Transverse colon (tissue), 4 donors: Measurements from ENCODE around the gene WBP1. TPM values are rescaled to one million over a fixed set of nuclear protein-coding genes. Genes with fewer than 3 reads are reported as not detected.
A peak's percentile ranks its signal among the peaks of the same experiment; 100 is the strongest.

Source experiments
- DNase-seq: peaks from one replicate; pipeline ENCODE4 v3.0.0-alpha.2; 2019
- H3K27ac ChIP-seq, 4 donors: fragments of 200-600 bp; sonication (generic); 2 replicates each; pipeline ENCODE4 v1.5.1; 2016 to 2018; ENCODE audit warnings: inconsistent platforms in 4 of 4
- H3K27me3 ChIP-seq: fragments of 200-600 bp; sonication (generic); 2 replicates; pipeline ENCODE4 v1.5.1; 2017; ENCODE audit warnings: inconsistent platforms
- H3K36me3 ChIP-seq, 4 donors: fragments of 200-600 bp; sonication (generic); 2 replicates each; pipeline ENCODE4 v1.5.1; 2017 to 2019; ENCODE audit warnings: inconsistent platforms in 4 of 4
- H3K4me1 ChIP-seq, 4 donors: fragments of 200-600 bp; sonication (generic); 2 replicates each; pipeline ENCODE4 v1.5.1; 2017 to 2020; ENCODE audit warnings: inconsistent platforms in 4 of 4
- H3K4me3 ChIP-seq, 4 donors: fragments of 200-600 bp; sonication (generic); 1 replicate in 1 of 4; 2 replicates in 3 of 4; pipeline versions ENCODE4 v1.5.1 to v1.6.1; 2017 to 2019; ENCODE audit warnings: inconsistent platforms in 4 of 4
- H3K9me3 ChIP-seq, 2 donors: fragments of 200-600 bp; sonication (generic); 2 replicates each; pipeline ENCODE4 v1.5.1; 2017 to 2019; ENCODE audit warnings: inconsistent platforms in 2 of 2
- CTCF ChIP-seq, 5 experiments: fragments of 200-600 bp in 3 of 5; fragments of 450-650 bp in 2 of 5; sonication (generic) in 3 of 5; IDR thresholded peaks; 1 replicate in 2 of 5; 2 replicates in 3 of 5; pipeline ENCODE4 v1.5.1; 2016 to 2017; ENCODE audit warnings: antibody characterized with exemption in 5 of 5, inconsistent platforms in 3 of 5, mild to moderate bottlenecking in 2 of 5, moderate library complexity in 1 of 5
- EP300 ChIP-seq: sonication (generic); formaldehyde crosslinking; IDR thresholded peaks from one replicate; pipeline ENCODE4 v1.6.1; 2017; ENCODE audit warnings: antibody characterized with exemption, low read depth
- POLR2A ChIP-seq: fragments of 450-650 bp; IDR thresholded peaks from one replicate; pipeline ENCODE4 v1.6.1; 2016; ENCODE audit warnings: antibody characterized with exemption, mild to moderate bottlenecking, moderate library complexity
- POLR2AphosphoS5 ChIP-seq, 3 donors: sonication (generic); formaldehyde crosslinking; IDR thresholded peaks; one replicate each; pipeline ENCODE4 v1.6.1; 2016; ENCODE audit warnings: antibody characterized with exemption in 3 of 3
- WGBS, 2 donors: methylation state at CpG; one replicate each; pipeline ENCODE4 v1.1.5; 2018; ENCODE audit warnings: low coverage in 1 of 2; 5-methylcytosine and 5-hydroxymethylcytosine counted together
- in situ Hi-C, 4 donors: fragments of 200-750 bp; cut with MboI; loops; one replicate each; pipeline versions ENCODE4 v1.15.0 to v1.15.1; 2017; ENCODE audit warnings: low sequenced_read_pairs in 3 of 4, low pct_ligation_motif_present in 1 of 4, low pct_unique_long_range_greater_than_20kb in 1 of 4
- intact Hi-C: fragments of 100-400 bp; cut with DNase I; formaldehyde crosslinking; loops from one replicate; pipeline ENCODE4 v1.15.1; 2023; ENCODE audit warnings: low total_unique reads
- total RNA-seq, 4 donors: library from RNA; depleted of rRNA; stranded (reverse); fragments of >200 nt; gene quantifications; one replicate each; pipeline ENCODE4 v1.1.0, GENCODE V29; 2016

The WBP1 gene
- total RNA-seq, 4 donors from 2014 or later: 59.5 to 101 (median 62.7) TPM

DNA sequence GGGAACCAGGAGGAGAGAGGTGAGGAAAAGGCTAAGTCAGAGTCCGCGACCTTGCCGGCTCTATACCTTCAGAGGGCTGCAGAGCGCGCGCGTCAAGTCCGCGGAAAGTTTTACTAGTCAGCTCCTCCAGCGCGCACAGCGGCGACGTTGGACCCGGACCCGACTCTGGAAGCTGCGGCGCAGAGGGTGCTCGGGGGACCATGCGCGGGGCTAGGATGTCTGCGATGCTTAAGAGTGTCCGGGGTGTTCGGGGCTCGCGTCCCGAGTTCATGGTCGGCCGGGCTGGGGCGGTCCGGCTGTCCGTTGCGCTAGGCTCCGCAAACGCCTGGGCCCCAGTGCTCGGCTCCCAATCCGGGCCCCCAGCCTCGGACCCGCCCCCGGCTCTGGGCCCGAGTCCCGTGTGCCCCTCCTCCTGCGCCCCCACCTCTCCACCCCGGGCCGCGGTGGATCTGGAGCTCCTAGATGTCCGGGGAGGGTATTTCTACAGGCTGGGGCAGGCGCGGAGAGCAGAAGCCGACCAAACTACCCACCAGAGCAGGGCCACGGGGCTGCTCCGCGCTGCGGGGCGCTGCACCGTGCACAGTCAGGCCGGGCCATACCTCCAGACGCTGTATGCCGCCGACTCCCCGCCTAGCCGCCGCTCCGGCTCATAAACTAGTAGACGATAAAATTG is 41.2 kb downstream of the WBP1 start, which contains the start of gene LBX2:
TSS of gene LBX2 (minus strand) at position 337 of the 673 bp plus-strand sequence. CDS start at position 271, 66 bp downstream.
- Histone ChIP-seq H3K27ac (no peak within 1 kb of the TSS), H3K4me3 (peak within 1 kb of the TSS in 3 of 4 donors; percentile 11 to 50 (median 40)), H3K4me1 (peaks cover 19 to 50% (median 41%) of the 10 kb centered on the region in 4 donors), H3K9me3 (no peaks in the 10 kb centered on the region), H3K36me3 (no peaks in the 10 kb centered on the region), H3K27me3 (peaks cover 42% of the 10 kb centered on the region)
- intact Hi-C loops (no loop called here), in situ Hi-C loops (loop anchor here in 2 of 4 donors (25.0 kb wide), 1 partner anchor 88 kb away; no protein-coding TSS in a partner anchor)
- WGBS, 2 donors: 4 to 5% methylated on average over 4 to 49 of the region's 65 CpGs
- no peak for TF ChIP-seq POLR2AphosphoS5 (IDR thresholded peaks at IDR 0.05)
- no peak for TF ChIP-seq CTCF (IDR thresholded peaks at IDR 0.05)
- no peak for TF ChIP-seq POLR2A
- TF ChIP-seq EP300: no peak
- no peak for DNase-seq

- peak overlapping the region in 1 of 4 donors; percentile 50 for H3K4me3 ChIP-seq
- TF ChIP-seq EP300 (no peak), POLR2A (no peak), POLR2AphosphoS5 (IDR thresholded peaks at IDR 0.05) (no peak), CTCF (IDR thresholded peaks at IDR 0.05) (no peak)
- intact Hi-C loops (no loop called here), in situ Hi-C loops (loop anchor here in 3 of 4 donors (5.0 to 25.0 kb wide), 2 partner anchors 77 to 87 kb away; no protein-coding TSS in a partner anchor)
- peaks cover 42% of the 10 kb centered on the region for H3K27me3 ChIP-seq
- H3K4me1 ChIP-seq: peaks cover 19 to 57% (median 45%) of the 10 kb centered on the region in 4 donors
- 62 to 67% methylated on average over 1 to 14 of the region's 15 CpGs for WGBS, 2 donors
- no peaks in the 10 kb centered on the region for H3K36me3 ChIP-seq
- no peak overlapping the region for H3K27ac ChIP-seq
- no peaks in the 10 kb centered on the region for H3K9me3 ChIP-seq
- DNase-seq: no peak
These were observed 41.8 kb downstream of the WBP1 start for GRCh38 chr2:74499940-74500577.

GRCh38 chr2:74500578-74500946 is 42.3 kb downstream of the WBP1 start:
- Histone ChIP-seq H3K27ac (no peak overlapping the region), H3K4me3 (no peak overlapping the region), H3K9me3 (no peaks in the 10 kb centered on the region), H3K36me3 (no peaks in the 10 kb centered on the region), H3K4me1 (peaks cover 19 to 62% (median 47%) of the 10 kb centered on the region in 4 donors), H3K27me3 (peaks cover 42% of the 10 kb centered on the region)
- in situ Hi-C loops: loop anchor here in 1 of 4 donors (5.0 kb wide), 1 partner anchor 77 kb away; no protein-coding TSS in a partner anchor
- DNase-seq: no peak
- TF ChIP-seq EP300 (no peak), POLR2AphosphoS5 (IDR thresholded peaks at IDR 0.05) (no peak), CTCF (IDR thresholded peaks at IDR 0.05) (no peak), POLR2A (no peak)
- intact Hi-C loops: no loop called here

- WGBS, 2 donors: 84 to 91% methylated on average over 6 to 18 of the region's 18 CpGs
- DNase-seq: no peak
- H3K36me3 ChIP-seq: no peaks in the 10 kb centered on the region
- TF ChIP-seq CTCF (IDR thresholded peaks at IDR 0.05) (no peak), POLR2AphosphoS5 (IDR thresholded peaks at IDR 0.05) (no peak)
- intact Hi-C loops (no loop called here), in situ Hi-C loops (loop anchor here in 1 of 4 donors (5.0 kb wide), 1 partner anchor 76 kb away; no protein-coding TSS in a partner anchor)
- peaks cover 27 to 71% (median 57%) of the 10 kb centered on the region in 4 donors for H3K4me1 ChIP-seq
- no peak overlapping the region for H3K27ac ChIP-seq
- peak overlapping the region in 1 of 4 donors; percentile 54 for H3K4me3 ChIP-seq
- peaks cover 42% of the 10 kb centered on the region for H3K27me3 ChIP-seq
- H3K9me3 ChIP-seq: no peaks in the 10 kb centered on the region
These were observed 43.3 kb downstream of the WBP1 start for GRCh38 chr2:74501335-74502071.
